HCT116 (cell line): ENCODE results near the gene ADH6. TPM values are rescaled to one million over a fixed set of nuclear protein-coding genes. Genes with fewer than 3 reads are reported as not detected.

Experiments used
- ATAC-seq: fragments of 200-7000 bp; cut with Tn5 transposase; 2 replicates; pipeline ENCODE4 v1.9.1; 2020; ENCODE audit warnings: mild to moderate bottlenecking, moderate library complexity
- BruUV-seq: library from RNA; stranded (reverse); fragments of 400-500 nt; replicated peaks from 2 replicates; lab custom pipeline; 2021; lab: Mats Ljungman, UMichigan
- CTCF ChIA-PET: fragments of 300-600 bp; sonication (Branson Sonifier 250); formaldehyde crosslinking; loops from one replicate; lab custom pipeline; 2021; ENCODE audit warnings: antibody characterized with exemption; lab: Charles Lee
- POLR2A ChIA-PET: fragments of 300-600, 350-600 bp; sonication (Branson Sonifier 250); formaldehyde crosslinking; loops from one replicate; lab custom pipeline; 2021; ENCODE audit warnings: antibody characterized with exemption; lab: Charles Lee
- RAD21 ChIA-PET, 2 experiments: fragments of 300-600 bp; sonication (Branson Sonifier 250); formaldehyde crosslinking; loops; one replicate each; lab custom pipeline; 2023; ENCODE audit warnings: low total read pairs in 2 of 2; ENCODE audit not compliant: uncharacterized antibody in 2 of 2, unreplicated experiment in 2 of 2, low non-redundant PET in 1 of 2; lab: Charles Lee
- DNase-seq: peaks from one replicate; pipeline ENCODE4 v3.0.0-alpha.2; 2010; ENCODE audit warnings: low read depth, low spot score
- H2AFZ ChIP-seq: fragments of 200-600 bp; shearing (Covaris generic), sonication (generic); 2 replicates; pipeline ENCODE4 v1.6.1; 2017; ENCODE audit warnings: low read depth, mixed run types, mixed read lengths, antibody characterized with exemption, low read length; ENCODE audit not compliant: poor library complexity, severe bottlenecking
- H3K27ac ChIP-seq: 2 replicates; pipeline ENCODE4 v1.5.1; 2012; ENCODE audit warnings: low read depth, low read length
- H3K27me3 ChIP-seq: fragments of 200-600 bp; sonication (generic); 2 replicates; pipeline ENCODE4 v1.6.1; 2016; ENCODE audit warnings: mixed run types, low read length, mixed read lengths; ENCODE audit not compliant: insufficient read depth
- H3K36me3 ChIP-seq, 2 experiments: fragments of 200-500 bp in 1 of 2; fragments of 200-600 bp in 1 of 2; sonication (Bioruptor generic) in 1 of 2; sonication (generic) in 1 of 2; 2 replicates each; pipeline versions ENCODE4 v1.5.1 to v1.6.1; 2014 to 2016; ENCODE audit warnings: low read length in 2 of 2, inconsistent platforms in 1 of 2, mixed read lengths in 1 of 2, mixed run types in 1 of 2; ENCODE audit not compliant: insufficient read depth in 2 of 2, control insufficient read depth in 1 of 2
- H3K4me1 ChIP-seq, 2 experiments: fragments of 200-600 bp in 1 of 2; sonication (generic) in 1 of 2; 2 replicates each; pipeline versions ENCODE4 v1.5.1 to v1.6.1; 2012 to 2017; ENCODE audit warnings: low read length in 2 of 2, inconsistent platforms in 1 of 2, mild to moderate bottlenecking in 1 of 2, mixed read lengths in 1 of 2, mixed run types in 1 of 2, moderate library complexity in 1 of 2; ENCODE audit not compliant: insufficient read depth in 2 of 2, control insufficient read depth in 1 of 2
- H3K4me2 ChIP-seq: fragments of 200-600 bp; sonication (generic); 2 replicates; pipeline ENCODE4 v1.6.1; 2017; ENCODE audit warnings: mixed run types, low read length, mixed read lengths
- H3K4me3 ChIP-seq, 2 experiments: fragments of 200-600 bp in 1 of 2; sonication (generic) in 1 of 2; replicated peaks in 1 of 2; 2 replicates each; pipeline ENCODE4 v1.5.1; 2011 to 2016; ENCODE audit warnings: low read length in 2 of 2, control low read depth in 1 of 2, low read depth in 1 of 2, mild to moderate bottlenecking in 1 of 2, mixed read lengths in 1 of 2, mixed run types in 1 of 2
- H3K79me2 ChIP-seq: fragments of 200-600 bp; sonication (generic); 2 replicates; pipeline ENCODE4 v1.6.1; 2017; ENCODE audit warnings: mild to moderate bottlenecking, mixed run types, low read length, moderate library complexity, mixed read lengths; ENCODE audit not compliant: insufficient read depth
- H3K9ac ChIP-seq: fragments of 200-600 bp; sonication (generic); 2 replicates; pipeline ENCODE4 v1.6.1; 2016; ENCODE audit warnings: low read length, mixed read lengths
- H3K9me2 ChIP-seq: fragments of 200-600 bp; sonication (generic), shearing (Covaris generic); 2 replicates; pipeline ENCODE4 v1.6.1; 2017; ENCODE audit warnings: mixed run types, mild to moderate bottlenecking, moderate library complexity; ENCODE audit not compliant: insufficient read depth
- H3K9me3 ChIP-seq, 2 experiments: fragments of 200-500 bp in 1 of 2; fragments of 200-600 bp in 1 of 2; sonication (Bioruptor generic) in 1 of 2; sonication (generic) in 1 of 2; 2 replicates each; pipeline ENCODE4 v1.6.1; 2014 to 2017; ENCODE audit warnings: low read length in 2 of 2, mixed read lengths in 2 of 2, inconsistent platforms in 1 of 2, low read depth in 1 of 2, mild to moderate bottlenecking in 1 of 2, mixed run types in 1 of 2, moderate library complexity in 1 of 2; ENCODE audit not compliant: control insufficient read depth in 1 of 2, insufficient read depth in 1 of 2
- H4K20me1 ChIP-seq: fragments of 200-600 bp; sonication (generic), shearing (Covaris generic); 2 replicates; pipeline ENCODE4 v1.6.1; 2017; ENCODE audit warnings: mixed run types, mild to moderate bottlenecking, moderate library complexity; ENCODE audit not compliant: insufficient read depth
- FOSL1 ChIP-seq: IDR thresholded peaks from 2 replicates; pipeline ENCODE4 v1.6.1; 2012; ENCODE audit warnings: low read depth
- RAD21 ChIP-seq: IDR thresholded peaks from 2 replicates; pipeline ENCODE4 v1.6.1; 2012; ENCODE audit warnings: low read depth, mild to moderate bottlenecking
- SRF ChIP-seq: IDR thresholded peaks from 2 replicates; pipeline ENCODE4 v1.6.1; 2012; ENCODE audit warnings: low read depth
- TCF7L2 ChIP-seq: IDR thresholded peaks from 2 replicates; pipeline ENCODE4 v1.7.0; 2011; ENCODE audit warnings: borderline replicate concordance, inconsistent platforms; ENCODE audit not compliant: insufficient read depth, insufficient read length; ENCODE audit errors: extremely low read depth
- YY1 ChIP-seq: IDR thresholded peaks from 2 replicates; pipeline ENCODE4 v1.6.1; 2011; ENCODE audit warnings: low read length, low read depth, moderate library complexity, mild to moderate bottlenecking; ENCODE audit not compliant: insufficient replicate concordance; ENCODE audit errors: extremely low read depth
- intact Hi-C: fragments of 100-400 bp; cut with micrococcal nuclease; formaldehyde crosslinking; loops from 2 replicates; pipeline ENCODE4 v1.10.0; 2022
- total RNA-seq: library from RNA; stranded (reverse); gene quantifications from one replicate; pipeline ENCODE4 v1.2.1, GENCODE V29; 2021; ENCODE audit not compliant: unreplicated experiment
- TF ChIP-seq, protein P1 (sequence below), 3 experiments: fragments of 200-600 bp in 1 of 3; sonication (generic) in 1 of 3; IDR thresholded peaks in 2 of 3; conservative IDR thresholded peaks in 1 of 3; 2 replicates each; pipeline ENCODE4 v1.5.1; 2012 to 2017; ENCODE audit warnings: low read depth in 2 of 3, low read length in 2 of 3, antibody characterized with exemption in 1 of 3, borderline replicate concordance in 1 of 3, control low read depth in 1 of 3, mild to moderate bottlenecking in 1 of 3, mixed read lengths in 1 of 3, mixed run types in 1 of 3, moderate library complexity in 1 of 3; ENCODE audit not compliant: insufficient read depth in 1 of 3
- TF ChIP-seq, protein P2 (sequence below): IDR thresholded peaks from 2 replicates; pipeline ENCODE4 v1.6.1; 2011; ENCODE audit warnings: mild to moderate bottlenecking, low read length, moderate library complexity; ENCODE audit not compliant: insufficient replicate concordance; ENCODE audit errors: extremely low read depth

ADH6 gene
- total RNA-seq, 1 experiment from 2014 or later: not detected

DNA sequence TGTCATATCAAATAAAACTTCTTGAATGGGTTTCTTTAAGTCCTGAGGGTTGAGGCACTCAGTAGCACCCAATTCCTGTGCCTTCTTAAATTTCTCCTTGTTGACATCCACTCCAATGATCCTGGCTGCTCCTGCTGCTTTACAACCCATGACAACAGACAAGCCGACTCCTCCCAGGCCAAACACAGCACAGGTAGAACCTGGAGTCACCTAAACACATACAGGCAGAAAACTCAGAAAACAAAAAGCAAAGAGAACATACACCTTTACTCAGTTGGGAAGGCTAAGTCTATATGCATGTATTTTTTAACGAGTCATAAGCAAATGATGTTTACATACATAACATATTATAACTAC, 10.3 kb downstream of the ADH6 start:
- ATAC-seq: no peak
- no peak for DNase-seq
- no peaks in the 10 kb centered on the region for H3K27me3 ChIP-seq
- no peak overlapping the region for H3K27ac ChIP-seq
- intact Hi-C loops: no loop called here
- no peaks in the 10 kb centered on the region for H3K9me2 ChIP-seq
- H3K4me1 ChIP-seq: no peaks in the 10 kb centered on the region
- BruUV-seq: no TSS peak
- H3K9ac ChIP-seq: no peak overlapping the region
- RAD21 ChIA-PET: no interaction called here
- POLR2A ChIA-PET: no interaction called here
- CTCF ChIA-PET: no interaction called here
- H3K79me2 ChIP-seq: no peaks in the 10 kb centered on the region
- no peaks in the 10 kb centered on the region for H3K9me3 ChIP-seq
- H3K4me3 ChIP-seq: no peak overlapping the region
- H3K4me2 ChIP-seq: no peak overlapping the region
- no peaks in the 10 kb centered on the region for H4K20me1 ChIP-seq
- H2AFZ ChIP-seq: no peak overlapping the region
- TF ChIP-seq FOSL1 (no peak), TCF7L2 (no peak), SRF (no peak), YY1 (no peak), RAD21 (no peak)
- TF ChIP-seq, protein P1, sequence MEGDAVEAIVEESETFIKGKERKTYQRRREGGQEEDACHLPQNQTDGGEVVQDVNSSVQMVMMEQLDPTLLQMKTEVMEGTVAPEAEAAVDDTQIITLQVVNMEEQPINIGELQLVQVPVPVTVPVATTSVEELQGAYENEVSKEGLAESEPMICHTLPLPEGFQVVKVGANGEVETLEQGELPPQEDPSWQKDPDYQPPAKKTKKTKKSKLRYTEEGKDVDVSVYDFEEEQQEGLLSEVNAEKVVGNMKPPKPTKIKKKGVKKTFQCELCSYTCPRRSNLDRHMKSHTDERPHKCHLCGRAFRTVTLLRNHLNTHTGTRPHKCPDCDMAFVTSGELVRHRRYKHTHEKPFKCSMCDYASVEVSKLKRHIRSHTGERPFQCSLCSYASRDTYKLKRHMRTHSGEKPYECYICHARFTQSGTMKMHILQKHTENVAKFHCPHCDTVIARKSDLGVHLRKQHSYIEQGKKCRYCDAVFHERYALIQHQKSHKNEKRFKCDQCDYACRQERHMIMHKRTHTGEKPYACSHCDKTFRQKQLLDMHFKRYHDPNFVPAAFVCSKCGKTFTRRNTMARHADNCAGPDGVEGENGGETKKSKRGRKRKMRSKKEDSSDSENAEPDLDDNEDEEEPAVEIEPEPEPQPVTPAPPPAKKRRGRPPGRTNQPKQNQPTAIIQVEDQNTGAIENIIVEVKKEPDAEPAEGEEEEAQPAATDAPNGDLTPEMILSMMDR (IDR thresholded peaks at IDR 0.05 in 2 of 3, conservative IDR thresholded peaks at IDR 0.05 in 1 of 3; ENCODE audit: borderline replicate concordance in 1 of 3, insufficient read depth in 1 of 3, low read depth in 2 of 3, low read length in 2 of 3): no peak
- TF ChIP-seq, protein P2, sequence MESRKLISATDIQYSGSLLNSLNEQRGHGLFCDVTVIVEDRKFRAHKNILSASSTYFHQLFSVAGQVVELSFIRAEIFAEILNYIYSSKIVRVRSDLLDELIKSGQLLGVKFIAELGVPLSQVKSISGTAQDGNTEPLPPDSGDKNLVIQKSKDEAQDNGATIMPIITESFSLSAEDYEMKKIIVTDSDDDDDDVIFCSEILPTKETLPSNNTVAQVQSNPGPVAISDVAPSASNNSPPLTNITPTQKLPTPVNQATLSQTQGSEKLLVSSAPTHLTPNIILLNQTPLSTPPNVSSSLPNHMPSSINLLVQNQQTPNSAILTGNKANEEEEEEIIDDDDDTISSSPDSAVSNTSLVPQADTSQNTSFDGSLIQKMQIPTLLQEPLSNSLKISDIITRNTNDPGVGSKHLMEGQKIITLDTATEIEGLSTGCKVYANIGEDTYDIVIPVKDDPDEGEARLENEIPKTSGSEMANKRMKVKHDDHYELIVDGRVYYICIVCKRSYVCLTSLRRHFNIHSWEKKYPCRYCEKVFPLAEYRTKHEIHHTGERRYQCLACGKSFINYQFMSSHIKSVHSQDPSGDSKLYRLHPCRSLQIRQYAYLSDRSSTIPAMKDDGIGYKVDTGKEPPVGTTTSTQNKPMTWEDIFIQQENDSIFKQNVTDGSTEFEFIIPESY: no peak
- no peaks in the 10 kb centered on the region for H3K36me3 ChIP-seq
